Heart left ventricle (tissue), 16 donors: ENCODE measurements around the gene ENAH. TPM values are rescaled to one million over a fixed set of nuclear protein-coding genes. Genes with fewer than 3 reads are reported as not detected.

Source experiments
- ATAC-seq, 4 donors: fragments of 200-7000 bp; cut with Tn5 transposase; one replicate each; pipeline ENCODE4 v1.9.1; 2020 to 2022; ENCODE audit warnings: moderate library complexity in 4 of 4, mild to moderate bottlenecking in 3 of 4, moderate number of reproducible peaks in 1 of 4
- DNase-seq, 5 donors: peaks; one replicate each; pipeline ENCODE4 v3.0.0-alpha.2; 2020
- H3K27ac ChIP-seq, 12 donors: fragments of 200-600 bp; sonication (generic) in 4 of 12; one replicate each; pipeline versions ENCODE4 v1.5.0 to v1.8.0; 2016 to 2022; ENCODE audit warnings: mild to moderate bottlenecking in 2 of 12
- H3K27me3 ChIP-seq, 9 donors: fragments of 200-600 bp; sonication (generic) in 2 of 9; one replicate each; pipeline versions ENCODE4 v1.5.1 to v1.8.0; 2016 to 2022; ENCODE audit warnings: mild to moderate bottlenecking in 3 of 9
- H3K36me3 ChIP-seq, 9 donors: fragments of 200-600 bp; sonication (generic) in 2 of 9; one replicate each; pipeline versions ENCODE4 v1.5.0 to v1.8.0; 2018 to 2022; ENCODE audit warnings: mild to moderate bottlenecking in 2 of 9
- H3K4me1 ChIP-seq, 12 donors: fragments of 200-600 bp; sonication (generic) in 4 of 12; one replicate each; pipeline versions ENCODE4 v1.5.0 to v1.8.0; 2016 to 2022; ENCODE audit warnings: mild to moderate bottlenecking in 3 of 12
- H3K4me3 ChIP-seq, 12 donors: fragments of 200-600 bp; sonication (generic) in 4 of 12; one replicate each; pipeline versions ENCODE4 v1.5.0 to v1.8.0; 2017 to 2022; ENCODE audit warnings: mild to moderate bottlenecking in 9 of 12, moderate library complexity in 4 of 12
- H3K9me3 ChIP-seq, 12 donors: fragments of 200-600 bp; sonication (generic) in 4 of 12; one replicate each; pipeline versions ENCODE4 v1.5.0 to v1.8.0; 2016 to 2022; ENCODE audit warnings: mild to moderate bottlenecking in 1 of 12
- CTCF ChIP-seq, 12 donors: fragments of 200-600 bp; sonication (generic) in 4 of 12; IDR thresholded peaks; one replicate each; pipeline versions ENCODE4 v1.5.0 to v1.8.0; 2018 to 2022; ENCODE audit warnings: antibody characterized with exemption in 12 of 12, mild to moderate bottlenecking in 5 of 12
- POLR2A ChIP-seq, 2 donors: fragments of 450-650 bp; IDR thresholded peaks; one replicate each; pipeline ENCODE4 v1.6.1; 2017; ENCODE audit warnings: antibody characterized with exemption in 2 of 2, mild to moderate bottlenecking in 2 of 2, moderate library complexity in 2 of 2
- WGBS, 4 donors: extraction: QIAGEN DNeasy Blood & Tissue Kit in 2 of 4; methylation state at CpG; one replicate each; pipeline versions ENCODE4 v1.1.5 to v1.1.7; 2013 to 2018; 5-methylcytosine and 5-hydroxymethylcytosine counted together
- intact Hi-C, 10 donors: fragments of 100-400 bp; cut with DNase I; formaldehyde crosslinking; loops; one replicate each; pipeline versions ENCODE4 v1.11.1 to v1.14.2; 2022
- polyA plus RNA-seq, 2 donors: library from polyadenylated mRNA; stranded (reverse); fragments of 200-250 nt; gene quantifications; one replicate each; pipeline ENCODE4 v1.2.3, GENCODE V29; 2013
- total RNA-seq, 9 donors: library from RNA; depleted of rRNA in 2 of 9; stranded (reverse); fragments of >200 nt in 2 of 9; fragmentation: NEBNext Ultra II Directional in 3 of 9; extraction: Animal tissue kit (Norgen Biotek cat#: 25700) in 3 of 9; gene quantifications; one replicate each; pipeline versions ENCODE4 v1.1.0 to v1.2.4, GENCODE V29; 2016 to 2023
- donor health status: ischemic (EF 13 %, LVEDD 7.1; RV severe dilation, severe dysfunction).
- donor health status: healthy with polysubstance abuse.
- donor health status: DM: no; HTN: yes; CAD: no.
- donor health status: DM: no; HTN: no; CAD: no.
- donor health status: ischemic (EF 25% LVEDD 6.9; RV normal size, moderate dysfunction).
- donor health status: ischemic (EF 25% LVEDD 5.7; RV mildly dilated, moderate dysfunction).
- donor health status: healthy.
- donor health status: DM: yes; HTN: yes; CAD: no.
- donor health status: ischemic (EF 35%, LVEDD 5.7; RV mildly dilated, moderate dysfunction).
- donor health status: nonischemic (EF 11% LVEDD 7.7; RV severe dilation, severe dysfunction).
- donor health status: DM: yes; HTN: yes; CAD: no.
- donor health status: PGD.
- donor health status: ischemic (EF 29% LVEDD 5.4; RV normal size, mild dysfunction).
- donor health status: nonischemic (EF 23%, LVEDD 6.1; RV moderate dilation, normal function).

ENAH gene
- total and polyA plus RNA-seq, 11 donors, result 17.0 to 183 (median 86.1) TPM

- intact Hi-C loops, result no loop called here
- DNase-seq, result no peak
- TF ChIP-seq CTCF (IDR thresholded peaks at IDR 0.05) (no peak), POLR2A (IDR thresholded peaks at IDR 0.05) (no peak)
Measured at GRCh38 chr1:225460021-225460736, 192.7 kb downstream of the ENAH start.

GRCh38 chr1:225458222-225458631 is 194.7 kb downstream of the ENAH start:
- DNase-seq, result no peak
- intact Hi-C loops, result no loop called here
- ATAC-seq, result peak in 1 of 4 donors; percentile 9
- Histone ChIP-seq H3K27me3 (no peaks in the 10 kb centered on the region), H3K36me3 (no peaks in the 10 kb centered on the region), H3K4me1 (peaks cover 0 to 58% (median 5%) of the 10 kb centered on the region in 12 donors), H3K9me3 (no peaks in the 10 kb centered on the region), H3K4me3 (no peak overlapping the region), H3K27ac (peak overlapping the region in 2 of 12 donors; percentile 55 to 90)
- 75 to 85% (median 81%) methylated on average over 2 of the region's 2 CpGs for WGBS, 4 donors
- no peak for TF ChIP-seq CTCF (IDR thresholded peaks at IDR 0.05)
- no peak for TF ChIP-seq POLR2A (IDR thresholded peaks at IDR 0.05)

More at GRCh38 chr1:225460021-225460736, 192.7 kb downstream of the ENAH start:
- Histone ChIP-seq H3K4me1 (peaks cover 0 to 48% (median 9%) of the 10 kb centered on the region in 12 donors), H3K36me3 (no peaks in the 10 kb centered on the region), H3K27me3 (no peaks in the 10 kb centered on the region), H3K27ac (peak overlapping the region in 3 of 12 donors; percentile 19 to 90 (median 52)), H3K9me3 (no peaks in the 10 kb centered on the region), H3K4me3 (no peak overlapping the region)
- WGBS, 4 donors, result 57 to 65% (median 59%) methylated on average over 14 to 18 of the region's 18 CpGs
- peak in 2 of 4 donors; percentile 8 for ATAC-seq

GRCh38 chr1:225454733-225455132 is 198.2 kb downstream of the ENAH start:
- Histone ChIP-seq H3K36me3 (no peaks in the 10 kb centered on the region), H3K9me3 (no peaks in the 10 kb centered on the region), H3K4me3 (no peak overlapping the region), H3K27ac (peak overlapping the region in 2 of 12 donors; percentile 48 to 90), H3K4me1 (peaks cover 0 to 43% (median under 1%) of the 10 kb centered on the region in 12 donors), H3K27me3 (no peaks in the 10 kb centered on the region)
- intact Hi-C loops, result no loop called here
- no peak for DNase-seq
- ATAC-seq, result peak in 3 of 4 donors; percentile 26 to 77 (median 74)
- 67 to 69% (median 67%) methylated on average over 5 of the region's 5 CpGs for WGBS, 4 donors
- TF ChIP-seq POLR2A (IDR thresholded peaks at IDR 0.05) (no peak), CTCF (IDR thresholded peaks at IDR 0.05) (no peak)

GRCh38 chr1:225453797-225454648 is 198.9 kb downstream of the ENAH start:
- Histone ChIP-seq H3K27me3 (no peaks in the 10 kb centered on the region), H3K4me3 (no peak overlapping the region), H3K9me3 (no peaks in the 10 kb centered on the region), H3K4me1 (peaks cover 0 to 43% (median 0%) of the 10 kb centered on the region in 12 donors), H3K27ac (peak overlapping the region in 2 of 12 donors; percentile 48 to 90), H3K36me3 (no peaks in the 10 kb centered on the region)
- ATAC-seq, result no peak
- WGBS, 4 donors, result 61 to 70% (median 64%) methylated on average over 5 of the region's 5 CpGs
- TF ChIP-seq CTCF (IDR thresholded peaks at IDR 0.05) (no peak), POLR2A (IDR thresholded peaks at IDR 0.05) (no peak)
- intact Hi-C loops, result no loop called here
- DNase-seq, result no peak
